Thymus (tissue), 11 donors: ENCODE data around the gene BHMT. TPM values are rescaled to one million over a fixed set of nuclear protein-coding genes. Genes with fewer than 3 reads are reported as not detected.
A peak's percentile ranks its signal among the peaks of the same experiment; 100 is the strongest.

Source experiments
- DNase-seq, 9 donors: peaks; one replicate each; pipeline ENCODE4 v3.0.0-alpha.2; 2013; ENCODE audit warnings: low spot score in 9 of 9, low read depth in 6 of 9, missing footprints in 1 of 9
- H3K27ac ChIP-seq, 2 donors: one replicate each; pipeline ENCODE4 v1.5.1; 2013; ENCODE audit warnings: control low read depth in 1 of 2, low read depth in 1 of 2, low read length in 1 of 2, mild to moderate bottlenecking in 1 of 2, moderate library complexity in 1 of 2
- H3K27me3 ChIP-seq, 2 donors: one replicate each; pipeline ENCODE4 v1.5.1; 2013; ENCODE audit warnings: low read length in 1 of 2; ENCODE audit not compliant: control insufficient read depth in 2 of 2, insufficient read depth in 1 of 2
- H3K36me3 ChIP-seq, 2 donors: one replicate each; pipeline ENCODE4 v1.5.1; 2013; ENCODE audit warnings: low read length in 1 of 2, mild to moderate bottlenecking in 1 of 2, moderate library complexity in 1 of 2; ENCODE audit not compliant: control insufficient read depth in 2 of 2, insufficient read depth in 2 of 2
- H3K4me1 ChIP-seq, 2 donors: one replicate each; pipeline ENCODE4 v1.5.1; 2013; ENCODE audit warnings: low read length in 2 of 2; ENCODE audit not compliant: control insufficient read depth in 2 of 2, insufficient read depth in 2 of 2
- H3K4me3 ChIP-seq, 2 donors: one replicate each; pipeline ENCODE4 v1.5.1; 2013; ENCODE audit warnings: low read length in 2 of 2, control low read depth in 1 of 2, mild to moderate bottlenecking in 1 of 2
- H3K9me3 ChIP-seq, 2 donors: one replicate each; pipeline ENCODE4 v1.5.1; 2013; ENCODE audit warnings: low read length in 1 of 2, mild to moderate bottlenecking in 1 of 2; ENCODE audit not compliant: control insufficient read depth in 2 of 2, insufficient read depth in 1 of 2
- WGBS: extraction: QIAGEN DNeasy Blood & Tissue Kit; methylation state at CpG from one replicate; pipeline ENCODE4 v1.1.7; 2013; 5-methylcytosine and 5-hydroxymethylcytosine counted together
- polyA plus RNA-seq: library from polyadenylated mRNA; stranded (reverse); fragments of 200-250 nt; gene quantifications from one replicate; pipeline ENCODE4 v1.2.3, GENCODE V29; 2013
- total RNA-seq: library from RNA; stranded (reverse); fragments of 120-200 nt; gene quantifications from one replicate; pipeline ENCODE4 v1.2.4, GENCODE V29; 2013
- donor health status: healthy.

BHMT gene
- total and polyA plus RNA-seq, 2 donors, result 0.14 to 0.25 TPM

DNA sequence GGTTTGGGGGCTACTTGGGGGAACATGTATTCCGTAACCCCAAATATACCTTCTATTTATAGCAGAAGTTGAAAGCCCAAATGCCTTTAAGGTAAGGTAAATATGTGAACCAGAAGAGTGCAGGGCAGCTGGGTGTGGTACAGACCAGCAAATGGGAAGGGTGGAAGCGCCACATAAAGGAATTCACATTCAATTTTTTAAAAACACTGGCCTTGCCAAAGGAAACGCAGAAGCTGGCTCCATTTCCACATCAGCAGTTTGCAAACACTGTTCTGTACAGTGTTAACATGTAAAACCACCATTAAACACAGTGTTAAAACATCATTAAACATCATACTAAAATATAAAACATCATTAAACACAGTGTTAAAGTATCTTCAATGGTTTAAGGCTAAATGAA is 3.5 kb upstream of the BHMT start:
- H3K9me3 ChIP-seq, result peaks cover 0 to 2% of the 10 kb centered on the region in 2 donors
- 82% methylated on average over 3 of the region's 3 CpGs for WGBS
- peaks cover 0 to 11% of the 10 kb centered on the region in 2 donors for H3K4me1 ChIP-seq
- H3K27ac ChIP-seq, result no peak overlapping the region
- no peaks in the 10 kb centered on the region for H3K36me3 ChIP-seq
- DNase-seq, result no peak
- peaks cover 20 to 41% of the 10 kb centered on the region in 2 donors for H3K27me3 ChIP-seq
- no peak overlapping the region for H3K4me3 ChIP-seq

- H3K4me1 ChIP-seq, result peaks cover 0 to 11% of the 10 kb centered on the region in 2 donors
- WGBS, result 86% methylated on average over 8 of the region's 8 CpGs
Observed at GRCh38 chr5:79108792-79109191, 2.8 kb upstream of the BHMT start.

GRCh38 chr5:79109527-79110492 is 1.8 kb upstream of the BHMT start:
- Histone ChIP-seq H3K27me3 (peaks cover 20 to 51% of the 10 kb centered on the region in 2 donors), H3K9me3 (peaks cover 0 to 2% of the 10 kb centered on the region in 2 donors), H3K4me1 (peaks cover 0 to 11% of the 10 kb centered on the region in 2 donors), H3K4me3 (no peak overlapping the region), H3K27ac (no peak overlapping the region), H3K36me3 (no peaks in the 10 kb centered on the region)
- DNase-seq, result peak in 2 of 9 donors; percentile 18 to 23
- WGBS, result 45% methylated on average over 15 of the region's 15 CpGs

More at GRCh38 chr5:79108792-79109191, 2.8 kb upstream of the BHMT start:
- Histone ChIP-seq H3K27ac (no peak overlapping the region), H3K27me3 (peaks cover 20 to 47% of the 10 kb centered on the region in 2 donors), H3K9me3 (peaks cover 0 to 2% of the 10 kb centered on the region in 2 donors), H3K36me3 (no peaks in the 10 kb centered on the region), H3K4me3 (no peak overlapping the region)
- DNase-seq, result no peak

- DNase-seq, result no peak
- Histone ChIP-seq H3K27me3 (peaks cover 20 to 54% of the 10 kb centered on the region in 2 donors), H3K36me3 (no peaks in the 10 kb centered on the region), H3K4me3 (no peak overlapping the region), H3K4me1 (peaks cover 0 to 11% of the 10 kb centered on the region in 2 donors), H3K27ac (no peak overlapping the region), H3K9me3 (peaks cover 0 to 2% of the 10 kb centered on the region in 2 donors)
- WGBS, result 11% methylated on average over 39 of the region's 39 CpGs
Observed at GRCh38 chr5:79111960-79112702, 522 bp downstream of the BHMT start.

DNA sequence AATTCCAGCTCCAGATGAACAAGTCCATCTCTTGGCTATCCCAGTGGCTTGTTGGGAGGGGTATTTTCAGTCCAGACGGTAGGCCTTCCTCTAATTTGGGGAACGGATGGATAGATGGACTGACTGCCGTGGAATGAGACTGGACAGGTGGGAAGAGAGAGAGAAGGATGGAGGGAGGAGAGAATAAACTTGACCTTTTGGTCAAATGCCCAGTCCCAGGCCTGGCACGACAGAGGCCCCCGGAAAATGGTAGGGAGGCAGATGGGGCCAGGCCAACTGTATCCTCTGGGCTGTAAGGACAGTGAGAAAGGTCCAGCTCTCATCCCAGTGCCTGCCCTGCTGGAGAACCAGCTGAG is 1.1 kb downstream of the BHMT start:
- H3K36me3 ChIP-seq, result no peaks in the 10 kb centered on the region
- no peak overlapping the region for H3K4me3 ChIP-seq
- 98% methylated on average over 5 of the region's 5 CpGs for WGBS
- no peak overlapping the region for H3K27ac ChIP-seq
- peaks cover 0 to 7% of the 10 kb centered on the region in 2 donors for H3K4me1 ChIP-seq
- peaks cover 20 to 54% of the 10 kb centered on the region in 2 donors for H3K27me3 ChIP-seq
- DNase-seq, result no peak
- peaks cover 0 to 2% of the 10 kb centered on the region in 2 donors for H3K9me3 ChIP-seq

- Histone ChIP-seq H3K36me3 (no peaks in the 10 kb centered on the region), H3K27me3 (peaks cover 0 to 3% of the 10 kb centered on the region in 2 donors), H3K4me1 (no peaks in the 10 kb centered on the region), H3K4me3 (no peak overlapping the region), H3K9me3 (no peaks in the 10 kb centered on the region), H3K27ac (no peak overlapping the region)
- DNase-seq, result no peak
- WGBS, result 96% methylated on average over 4 of the region's 4 CpGs
Observed at GRCh38 chr5:79119486-79119885, 7.9 kb downstream of the BHMT start.

DNA sequence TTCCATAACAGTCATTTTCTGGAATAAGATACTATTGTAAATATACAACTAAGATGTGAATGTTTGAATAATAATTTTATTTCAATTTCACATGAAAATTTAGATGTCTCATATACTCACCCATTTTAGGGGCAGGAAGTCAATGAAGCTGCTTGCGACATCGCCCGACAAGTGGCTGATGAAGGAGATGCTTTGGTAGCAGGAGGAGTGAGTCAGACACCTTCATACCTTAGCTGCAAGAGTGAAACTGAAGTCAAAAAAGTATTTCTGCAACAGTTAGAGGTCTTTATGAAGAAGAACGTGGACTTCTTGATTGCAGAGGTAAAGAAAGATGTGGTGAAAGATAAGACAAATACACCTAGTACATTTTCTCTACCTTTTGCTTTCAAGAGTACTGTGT is 8.6 kb downstream of the BHMT start:
- no peak overlapping the region for H3K4me3 ChIP-seq
- H3K27me3 ChIP-seq, result no peaks in the 10 kb centered on the region
- no peak for DNase-seq
- no peaks in the 10 kb centered on the region for H3K9me3 ChIP-seq
- WGBS, result 86% methylated on average over 4 of the region's 4 CpGs
- H3K36me3 ChIP-seq, result no peaks in the 10 kb centered on the region
- H3K27ac ChIP-seq, result no peak overlapping the region
- H3K4me1 ChIP-seq, result no peaks in the 10 kb centered on the region

DNA sequence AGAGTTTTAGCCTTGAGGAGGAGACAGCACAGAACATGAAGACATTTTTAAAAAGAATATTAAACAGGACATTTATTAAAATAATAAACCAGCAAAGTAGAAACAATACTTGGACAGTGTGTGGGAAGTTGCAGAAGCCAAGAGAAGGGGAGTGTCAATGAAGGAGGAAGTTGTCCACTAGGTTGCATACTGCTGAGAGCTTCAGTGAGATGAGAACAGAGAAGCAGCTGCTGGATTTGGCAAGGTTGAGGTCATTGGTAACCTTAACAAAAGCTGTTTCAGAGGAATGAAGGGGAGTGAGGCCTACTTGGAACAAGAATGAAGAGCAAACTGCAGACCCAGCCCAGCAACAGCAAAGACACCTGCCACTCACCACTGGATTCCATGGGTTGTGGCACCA is 11.4 kb downstream of the BHMT start:
- no peak overlapping the region for H3K4me3 ChIP-seq
- no peaks in the 10 kb centered on the region for H3K27me3 ChIP-seq
- DNase-seq, result no peak
- H3K9me3 ChIP-seq, result no peaks in the 10 kb centered on the region
- H3K4me1 ChIP-seq, result no peaks in the 10 kb centered on the region
- H3K36me3 ChIP-seq, result no peaks in the 10 kb centered on the region
- no peak overlapping the region for H3K27ac ChIP-seq

DNA sequence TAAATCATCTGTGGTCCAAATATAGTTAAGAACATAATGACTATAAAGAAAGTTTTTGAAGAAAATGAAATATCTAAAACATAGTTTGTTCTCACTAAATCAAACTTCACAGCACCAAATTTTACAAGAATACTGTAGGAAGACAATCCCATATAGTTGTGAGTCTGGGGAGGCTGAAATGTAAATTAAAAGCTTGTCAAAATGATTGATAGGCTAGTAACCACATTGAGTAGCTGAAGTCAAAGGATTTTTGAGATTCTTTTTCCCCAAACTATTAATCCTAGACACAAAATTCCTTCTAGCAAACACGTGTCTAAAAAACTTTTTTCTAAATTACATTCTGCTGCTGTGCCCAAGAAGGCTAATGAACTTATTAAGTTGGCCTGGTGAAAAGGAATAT is 13.0 kb downstream of the BHMT start:
- WGBS, result 93% methylated on average over 1 of the region's 1 CpG

More for the DNA sequence above, 13.0 kb downstream of the BHMT start:
- Histone ChIP-seq H3K27ac (no peak overlapping the region), H3K27me3 (no peaks in the 10 kb centered on the region), H3K36me3 (no peaks in the 10 kb centered on the region), H3K9me3 (no peaks in the 10 kb centered on the region), H3K4me3 (no peak overlapping the region), H3K4me1 (no peaks in the 10 kb centered on the region)
- DNase-seq, result no peak
